GM13977 (cell line): ENCODE data around the gene ZCCHC8.
"Not testable (repeated sequence)": the region's sequence is repeated elsewhere in the genome, so short reads cannot be mapped to it uniquely, and the experiment has no call there.

ENCODE experiments used
- DNase-seq: peaks from one replicate; pipeline ENCODE4 v3.0.0; 2012; ENCODE audit warnings: low spot score
- in situ Hi-C: fragments of 300-500 bp; cut with MboI; formaldehyde crosslinking; loops from one replicate; pipeline ENCODE4 v1.12.0; 2022; ENCODE audit warnings: low sequenced_read_pairs, low pct_unique_long_range_greater_than_20kb, mixed read lengths, inconsistent platforms; ENCODE audit not compliant: unreplicated experiment
- TF ChIP-seq, protein P1 (sequence below): IDR thresholded peaks from 2 replicates; pipeline ENCODE4 v1.5.1; 2012; ENCODE audit warnings: mild to moderate bottlenecking, control low read depth; ENCODE audit not compliant: insufficient read depth; ENCODE audit errors: extremely low read depth, missing control alignments

Gene ZCCHC8

DNA sequence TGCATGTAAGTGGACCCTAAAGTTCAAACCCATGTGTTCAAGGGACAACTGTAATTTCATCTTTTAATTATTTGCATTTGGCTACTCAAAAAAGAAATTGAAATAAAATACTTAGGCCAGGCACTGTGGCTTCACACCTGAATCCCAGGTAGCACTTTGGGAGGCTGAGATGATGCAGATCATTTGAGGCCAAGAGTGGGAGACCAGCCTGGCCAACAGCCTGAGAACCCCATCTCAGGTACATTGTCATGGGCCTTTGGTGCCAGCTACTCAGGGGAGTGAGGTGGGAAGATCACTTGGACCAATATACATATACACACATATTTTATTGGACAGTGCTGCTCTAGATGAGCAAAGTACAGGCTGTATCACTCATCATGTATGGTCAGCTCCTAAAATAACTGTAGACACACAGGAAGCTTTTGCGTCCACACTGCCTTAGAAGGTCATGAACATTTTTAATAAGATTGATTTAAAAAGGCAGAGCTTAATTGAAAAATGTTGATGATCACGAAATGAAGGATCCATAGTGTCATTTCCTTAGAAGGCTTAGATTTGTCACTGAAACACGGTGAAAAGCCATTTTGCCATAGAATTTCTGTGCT lies 2.5 kb upstream of the ZCCHC8 start:
- no peak for DNase-seq
- in situ Hi-C loops, result no loop called here
- TF ChIP-seq, protein P1, sequence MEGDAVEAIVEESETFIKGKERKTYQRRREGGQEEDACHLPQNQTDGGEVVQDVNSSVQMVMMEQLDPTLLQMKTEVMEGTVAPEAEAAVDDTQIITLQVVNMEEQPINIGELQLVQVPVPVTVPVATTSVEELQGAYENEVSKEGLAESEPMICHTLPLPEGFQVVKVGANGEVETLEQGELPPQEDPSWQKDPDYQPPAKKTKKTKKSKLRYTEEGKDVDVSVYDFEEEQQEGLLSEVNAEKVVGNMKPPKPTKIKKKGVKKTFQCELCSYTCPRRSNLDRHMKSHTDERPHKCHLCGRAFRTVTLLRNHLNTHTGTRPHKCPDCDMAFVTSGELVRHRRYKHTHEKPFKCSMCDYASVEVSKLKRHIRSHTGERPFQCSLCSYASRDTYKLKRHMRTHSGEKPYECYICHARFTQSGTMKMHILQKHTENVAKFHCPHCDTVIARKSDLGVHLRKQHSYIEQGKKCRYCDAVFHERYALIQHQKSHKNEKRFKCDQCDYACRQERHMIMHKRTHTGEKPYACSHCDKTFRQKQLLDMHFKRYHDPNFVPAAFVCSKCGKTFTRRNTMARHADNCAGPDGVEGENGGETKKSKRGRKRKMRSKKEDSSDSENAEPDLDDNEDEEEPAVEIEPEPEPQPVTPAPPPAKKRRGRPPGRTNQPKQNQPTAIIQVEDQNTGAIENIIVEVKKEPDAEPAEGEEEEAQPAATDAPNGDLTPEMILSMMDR, result no peak

DNA sequence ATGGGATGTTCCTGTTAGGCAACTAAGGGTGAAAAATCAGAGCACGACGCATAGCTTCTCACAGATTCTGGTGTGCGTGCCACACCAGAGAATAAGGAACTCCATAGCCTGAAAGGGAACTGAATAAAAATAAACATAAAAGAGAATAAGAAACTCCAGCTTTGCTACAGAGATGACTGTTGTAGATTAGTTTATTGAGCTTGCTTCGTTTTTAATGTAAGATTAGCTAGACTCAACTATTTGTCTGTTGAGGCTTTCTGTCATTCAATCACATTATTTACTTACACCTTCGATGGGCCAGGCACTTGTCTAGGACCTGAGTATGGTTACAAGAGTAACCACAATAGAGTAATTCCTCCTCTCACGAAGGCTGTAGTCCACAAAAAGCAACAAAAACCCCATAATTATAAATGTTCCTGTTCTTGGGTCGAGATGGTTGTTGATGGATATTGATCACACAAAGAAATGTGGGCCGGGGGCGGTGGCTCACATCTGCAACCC lies 807 bp upstream of the ZCCHC8 start:
- in situ Hi-C loops, result no loop called here
- DNase-seq, result peak; percentile 19
- TF ChIP-seq, protein P1, result no peak

DNA sequence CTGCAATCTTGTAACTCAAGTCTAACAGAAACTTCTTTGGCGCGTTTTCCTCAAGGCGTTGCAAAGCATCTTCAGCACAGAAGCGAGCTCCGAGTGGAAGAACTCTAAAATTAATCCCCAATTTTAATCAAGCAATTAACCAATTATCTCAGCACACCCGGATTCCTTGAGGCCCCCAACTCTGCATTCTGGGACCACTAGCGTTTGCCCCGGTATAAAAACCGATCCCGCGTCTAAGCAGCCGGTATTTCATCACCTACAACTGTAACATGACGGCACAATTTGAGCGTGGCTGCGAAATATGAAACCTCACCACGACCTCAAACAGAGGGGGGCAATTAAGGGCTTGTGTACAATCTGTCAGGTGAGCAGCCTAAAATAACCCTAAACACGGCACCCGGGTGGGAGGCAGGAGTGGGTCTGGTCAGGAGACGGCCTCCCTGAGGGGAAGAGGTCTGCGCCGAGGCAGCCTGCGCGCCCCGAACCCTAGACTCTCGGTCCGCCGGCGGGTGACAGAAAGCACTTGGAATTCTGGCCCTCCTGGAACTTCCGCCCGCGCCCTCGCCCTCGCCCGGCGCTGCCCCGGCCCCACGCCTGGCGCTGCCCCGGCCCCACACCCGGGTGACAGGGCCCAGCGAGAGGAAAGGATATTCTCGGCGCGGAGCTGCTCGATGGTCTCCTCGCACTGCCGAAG lies 594 bp downstream of the ZCCHC8 start:
- TF ChIP-seq, protein P1, result no peak

DNA sequence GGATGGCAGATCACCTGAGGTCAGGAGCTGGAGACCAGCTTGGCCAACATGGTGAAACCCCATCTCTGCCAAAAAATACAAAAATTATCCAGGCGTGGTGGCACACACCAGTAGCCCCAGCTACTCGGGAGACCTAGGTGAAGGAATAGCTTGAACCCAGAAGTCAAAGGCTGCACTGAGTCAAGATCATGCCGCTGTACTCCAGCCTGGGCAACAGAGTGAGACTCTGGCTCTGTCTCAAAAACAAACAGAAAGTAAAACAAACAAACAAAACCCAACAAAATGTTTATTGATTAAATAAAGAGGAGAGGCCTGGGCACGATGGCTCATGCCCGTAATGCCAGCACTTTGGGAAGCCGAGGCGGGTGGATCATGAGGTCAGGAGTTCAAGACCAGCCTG lies 5.5 kb downstream of the ZCCHC8 start:
- DNase-seq, result no peak
- TF ChIP-seq, protein P1, result no peak
- in situ Hi-C loops, result no loop called here

More for the DNA sequence above, 594 bp downstream of the ZCCHC8 start:
- in situ Hi-C loops, result no loop called here
- peak; percentile 60 for DNase-seq

DNA sequence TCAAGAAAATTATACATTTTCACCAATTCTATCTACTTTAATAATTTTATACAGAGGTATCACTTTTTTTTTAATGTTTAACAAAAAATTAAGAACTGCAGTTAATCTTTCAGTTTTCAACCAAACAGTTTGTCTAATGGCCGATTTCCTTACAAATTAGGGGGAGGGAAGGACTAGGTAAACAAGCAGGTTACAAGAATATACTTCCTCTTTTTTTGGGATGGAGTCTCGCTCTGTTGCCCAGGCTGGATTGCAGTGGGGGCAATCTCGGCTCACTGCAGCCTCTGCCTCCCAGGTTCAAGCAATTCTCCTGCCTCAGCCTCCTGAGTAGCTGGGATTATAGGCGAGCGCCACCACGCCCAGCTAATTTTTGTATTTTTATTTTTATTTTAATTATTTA lies 7.5 kb downstream of the ZCCHC8 start:
- in situ Hi-C loops, DNase-seq: not testable (repeated sequence)

DNA sequence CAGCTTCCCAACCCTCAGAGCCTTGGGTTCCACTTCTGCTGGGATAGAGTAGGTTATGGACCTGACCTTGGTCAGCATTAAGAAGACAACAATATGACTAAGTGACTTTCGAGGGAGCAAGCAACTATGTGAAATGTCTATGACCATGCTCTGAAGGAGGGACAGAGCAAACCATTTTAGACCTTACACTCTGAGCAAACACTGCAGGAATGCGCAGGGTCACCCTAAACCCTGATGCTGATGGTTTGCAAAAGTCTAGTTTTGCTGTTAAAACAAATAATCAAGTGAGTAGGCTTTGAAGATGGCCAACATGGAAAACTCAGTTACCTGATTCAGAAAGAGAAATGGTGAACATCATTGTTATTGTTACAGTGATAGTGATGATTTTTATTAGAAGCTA lies 8.7 kb downstream of the ZCCHC8 start:
- in situ Hi-C loops, result no loop called here
- DNase-seq, result no peak
- TF ChIP-seq, protein P1, result no peak

DNA sequence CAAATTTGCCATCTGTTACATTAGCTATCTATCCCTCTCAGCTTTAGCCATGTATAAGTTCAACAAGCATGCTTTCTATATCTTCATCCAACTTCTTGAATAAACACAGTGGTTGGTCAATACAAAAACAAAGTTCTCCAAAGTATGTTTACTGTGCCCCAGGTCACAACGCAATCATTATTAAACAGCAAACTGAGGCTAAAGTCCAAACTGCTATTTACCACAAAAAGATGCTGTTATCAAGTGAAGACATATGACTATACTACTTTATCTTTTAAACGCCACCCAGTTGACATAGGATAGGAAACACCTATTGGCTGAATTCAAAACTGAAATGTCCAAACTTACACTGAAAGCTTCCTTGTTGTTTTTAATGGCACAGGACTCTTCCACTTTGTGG lies 11.7 kb downstream of the ZCCHC8 start:
- DNase-seq, result no peak
- TF ChIP-seq, protein P1, result no peak

DNA sequence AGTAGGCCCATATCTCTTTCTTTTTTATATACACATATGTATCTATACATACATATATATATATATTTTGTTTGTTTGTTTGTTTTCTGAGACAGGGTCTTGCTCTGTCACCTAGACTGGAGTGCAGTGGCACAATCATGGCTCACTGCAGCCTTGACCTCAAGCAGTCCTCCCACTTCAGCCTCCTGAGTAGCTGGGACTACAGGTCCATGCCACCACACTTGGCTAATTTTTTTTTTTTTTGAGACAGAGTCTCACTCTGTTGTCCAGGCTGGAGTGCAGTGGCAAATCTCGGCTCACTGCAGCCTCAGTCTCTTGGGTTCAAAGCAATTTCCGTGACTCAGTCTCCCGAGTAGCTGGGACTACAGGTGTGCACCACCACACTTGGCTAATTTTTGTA lies 12.9 kb downstream of the ZCCHC8 start:
- DNase-seq, in situ Hi-C loops: not testable (repeated sequence)

More for the DNA sequence above, 11.7 kb downstream of the ZCCHC8 start:
- in situ Hi-C loops, result no loop called here
